Pancreas (tissue), 10 donors: ENCODE data around the gene SLC38A9. TPM values are rescaled to one million over a fixed set of nuclear protein-coding genes. Genes with fewer than 3 reads are reported as not detected.

ENCODE experiments used
- ATAC-seq, 4 donors: fragments of 200-7000 bp; cut with Tn5 transposase; one replicate each; pipeline versions ENCODE4 v1.8.0 to v1.9.1; 2020; ENCODE audit warnings: mild to moderate bottlenecking in 4 of 4, moderate library complexity in 4 of 4
- DNase-seq, 6 donors: peaks; one replicate each; pipeline ENCODE4 v3.0.0-alpha.2; 2020
- FAIRE-seq: peaks from 2 replicates; lab custom pipeline; 2012; peaks lifted over from hg19 to GRCh38; lab: Jason Lieb, UNC
- H3K27ac ChIP-seq, 4 donors: fragments of 200-600 bp; sonication (generic); 1 replicate in 3 of 4; 2 replicates in 1 of 4; pipeline versions ENCODE4 v1.5.0 to v1.8.0; 2020
- H3K27me3 ChIP-seq, 4 donors: fragments of 200-600 bp; one replicate each; pipeline ENCODE4 v1.8.0; 2021
- H3K36me3 ChIP-seq, 3 donors: fragments of 200-600 bp; sonication (generic) in 1 of 3; one replicate each; pipeline versions ENCODE4 v1.5.0 to v1.8.0; 2020 to 2021
- H3K4me1 ChIP-seq, 3 donors: fragments of 200-600 bp; one replicate each; pipeline ENCODE4 v1.8.0; 2021
- H3K4me3 ChIP-seq, 4 donors: fragments of 200-600 bp; sonication (generic) in 2 of 4; one replicate each; pipeline versions ENCODE4 v1.5.0 to v1.8.0; 2020 to 2021
- H3K9me3 ChIP-seq, 4 donors: fragments of 200-600 bp; one replicate each; pipeline ENCODE4 v1.8.0; 2021
- WGBS, 2 donors: extraction: QIAGEN DNeasy Blood & Tissue Kit; methylation state at CpG; one replicate each; pipeline ENCODE4 v1.1.7; 2013; 5-methylcytosine and 5-hydroxymethylcytosine counted together
- intact Hi-C, 3 donors: fragments of 100-400 bp; cut with DNase I; formaldehyde crosslinking; loops; one replicate each; pipeline versions ENCODE4 v1.11.1 to v1.14.2; 2022
- polyA plus RNA-seq, 2 donors: library from polyadenylated mRNA; stranded (reverse); fragments of 200-250 nt; gene quantifications; one replicate each; pipeline ENCODE4 v1.2.3, GENCODE V29; 2013
- total RNA-seq, 6 donors: library from RNA; stranded (reverse); fragmentation: NEBNext Ultra II Directional in 4 of 6; extraction: Animal tissue kit (Norgen Biotek cat#: 25700) in 4 of 6; gene quantifications; one replicate each; pipeline versions ENCODE4 v1.2.1 to v1.2.4, GENCODE V29; 2021 to 2023
- TF ChIP-seq, protein P1 (sequence below), 4 donors: fragments of 200-600 bp; sonication (generic) in 3 of 4; IDR thresholded peaks; one replicate each; pipeline versions ENCODE4 v1.5.0 to v1.8.0; 2021; ENCODE audit warnings: antibody characterized with exemption in 4 of 4
- donor health status: healthy with polysubstance abuse.
- donor health status: DM: no; HTN: no; CAD: no; lungs with moderate emphysema.
- donor health status: DM: no; HTN: no; CAD: no.
- donor health status: control.
- donor health status: control.
- donor health status: Bipolar disorder and iron deficiency.
- donor health status: DM: yes; HTN: yes; CAD: no.
- donor health status: DM: no; HTN: no; CAD: no.
- donor health status: DM: no; HTN: no; CAD: no.
- donor health status: DM: yes; HTN: yes; CAD: no.

Gene SLC38A9
- total and polyA plus RNA-seq, 8 donors, result 9.7 to 27.1 (median 18.7) TPM

DNA sequence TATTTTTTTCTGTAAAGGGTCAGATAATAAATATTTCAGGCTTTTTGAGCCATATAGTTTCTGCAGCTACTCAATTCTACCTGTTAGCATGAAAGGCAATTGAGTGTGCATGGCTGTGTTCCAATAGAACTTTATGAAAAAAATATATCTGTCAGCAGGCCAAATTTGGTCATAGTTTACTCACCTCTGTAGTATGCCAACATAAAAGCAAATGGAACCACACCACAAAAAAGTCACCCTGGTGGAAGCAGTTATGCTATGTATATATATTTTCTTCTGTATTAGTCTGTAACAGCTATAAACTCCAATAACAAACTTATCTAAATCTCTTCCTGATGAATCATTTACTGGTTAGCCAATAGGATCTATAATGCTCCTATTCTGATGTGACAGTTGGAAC, 3.4 kb downstream of the SLC38A9 start:
- TF ChIP-seq, protein P1, sequence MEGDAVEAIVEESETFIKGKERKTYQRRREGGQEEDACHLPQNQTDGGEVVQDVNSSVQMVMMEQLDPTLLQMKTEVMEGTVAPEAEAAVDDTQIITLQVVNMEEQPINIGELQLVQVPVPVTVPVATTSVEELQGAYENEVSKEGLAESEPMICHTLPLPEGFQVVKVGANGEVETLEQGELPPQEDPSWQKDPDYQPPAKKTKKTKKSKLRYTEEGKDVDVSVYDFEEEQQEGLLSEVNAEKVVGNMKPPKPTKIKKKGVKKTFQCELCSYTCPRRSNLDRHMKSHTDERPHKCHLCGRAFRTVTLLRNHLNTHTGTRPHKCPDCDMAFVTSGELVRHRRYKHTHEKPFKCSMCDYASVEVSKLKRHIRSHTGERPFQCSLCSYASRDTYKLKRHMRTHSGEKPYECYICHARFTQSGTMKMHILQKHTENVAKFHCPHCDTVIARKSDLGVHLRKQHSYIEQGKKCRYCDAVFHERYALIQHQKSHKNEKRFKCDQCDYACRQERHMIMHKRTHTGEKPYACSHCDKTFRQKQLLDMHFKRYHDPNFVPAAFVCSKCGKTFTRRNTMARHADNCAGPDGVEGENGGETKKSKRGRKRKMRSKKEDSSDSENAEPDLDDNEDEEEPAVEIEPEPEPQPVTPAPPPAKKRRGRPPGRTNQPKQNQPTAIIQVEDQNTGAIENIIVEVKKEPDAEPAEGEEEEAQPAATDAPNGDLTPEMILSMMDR (IDR thresholded peaks at IDR 0.05), result no peak
- FAIRE-seq (no peak), ATAC-seq (peak in 2 of 4 donors; percentile 1 to 11), DNase-seq (peak in 2 of 6 donors; percentile 20 to 56)
- peaks cover 0 to 13% (median 12%) of the 10 kb centered on the region in 3 donors for H3K4me1 ChIP-seq
- no peaks in the 10 kb centered on the region for H3K9me3 ChIP-seq
- no peak overlapping the region for H3K27ac ChIP-seq
- intact Hi-C loops, result no loop called here
- no peaks in the 10 kb centered on the region for H3K27me3 ChIP-seq
- H3K4me3 ChIP-seq, result no peak overlapping the region
- H3K36me3 ChIP-seq, result no peaks in the 10 kb centered on the region

DNA sequence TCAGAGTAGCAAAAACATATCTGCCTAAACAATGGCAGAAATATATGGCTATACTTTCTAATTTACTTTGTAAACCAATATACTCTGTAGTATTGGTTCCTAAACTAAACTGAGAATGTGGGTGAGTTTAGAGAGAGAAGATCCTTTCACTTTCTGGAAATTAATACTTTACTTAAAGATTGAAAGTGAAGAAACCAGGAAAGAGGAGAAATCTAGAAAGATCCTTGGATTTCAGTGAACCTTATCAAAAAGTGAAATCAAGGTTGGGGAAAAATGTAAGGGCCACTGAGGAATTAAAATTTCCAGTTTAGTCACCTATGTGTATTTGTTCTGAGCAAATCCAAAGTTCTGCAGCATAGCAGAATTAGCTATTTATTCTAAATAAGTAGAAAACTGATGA, 5.9 kb downstream of the SLC38A9 start:
- FAIRE-seq (no peak), DNase-seq (no peak), ATAC-seq (no peak)
- Histone ChIP-seq H3K27me3 (no peaks in the 10 kb centered on the region), H3K27ac (no peak overlapping the region), H3K4me1 (peaks cover 0 to 13% (median 12%) of the 10 kb centered on the region in 3 donors), H3K36me3 (no peaks in the 10 kb centered on the region), H3K9me3 (no peaks in the 10 kb centered on the region), H3K4me3 (no peak overlapping the region)
- TF ChIP-seq, protein P1 (IDR thresholded peaks at IDR 0.05), result no peak
- intact Hi-C loops, result no loop called here

DNA sequence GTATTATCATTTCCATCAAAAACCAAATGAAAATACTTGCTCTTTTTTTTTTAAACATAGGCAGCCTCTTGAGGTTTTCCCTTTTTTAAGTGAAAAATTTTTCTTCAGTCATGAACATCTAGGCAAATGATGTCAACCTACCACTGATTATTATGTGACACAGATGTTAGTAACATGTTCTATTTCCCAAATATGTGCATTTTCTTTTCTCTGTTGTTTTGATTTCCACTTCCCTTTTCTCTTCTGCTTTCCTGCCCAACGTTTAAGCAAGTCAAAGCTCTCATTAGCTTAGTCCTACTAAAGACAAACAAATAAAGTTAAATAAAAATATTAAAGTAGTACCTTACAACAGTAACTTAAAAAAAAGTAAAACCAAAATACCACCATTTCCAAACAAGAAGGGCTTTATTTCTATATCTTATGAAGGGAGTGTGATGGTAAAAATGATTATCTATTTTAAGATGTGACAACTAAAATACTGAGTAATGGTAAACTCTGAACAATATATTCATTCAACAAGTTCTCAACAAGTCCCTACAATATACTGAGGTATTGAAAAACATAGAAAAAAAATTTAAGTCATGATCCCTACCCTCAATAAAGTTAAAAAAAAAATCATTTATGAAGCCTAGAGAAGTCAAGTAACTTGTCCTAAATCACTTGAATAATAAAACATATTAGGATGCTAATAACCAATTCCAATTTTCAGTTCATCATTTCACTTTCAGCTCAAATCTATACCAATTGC, 9.4 kb downstream of the SLC38A9 start:
- Histone ChIP-seq H3K27me3 (no peaks in the 10 kb centered on the region), H3K4me3 (no peak overlapping the region), H3K4me1 (peaks cover 0 to 3% (median 0%) of the 10 kb centered on the region in 3 donors), H3K9me3 (no peaks in the 10 kb centered on the region), H3K27ac (no peak overlapping the region), H3K36me3 (no peaks in the 10 kb centered on the region)
- TF ChIP-seq, protein P1 (IDR thresholded peaks at IDR 0.05), result no peak
- FAIRE-seq, result peak; percentile 45
- ATAC-seq, result no peak
- intact Hi-C loops, result no loop called here
- no peak for DNase-seq
- WGBS, 2 donors, result 45 to 59% methylated on average over 1 of the region's 1 CpG

DNA sequence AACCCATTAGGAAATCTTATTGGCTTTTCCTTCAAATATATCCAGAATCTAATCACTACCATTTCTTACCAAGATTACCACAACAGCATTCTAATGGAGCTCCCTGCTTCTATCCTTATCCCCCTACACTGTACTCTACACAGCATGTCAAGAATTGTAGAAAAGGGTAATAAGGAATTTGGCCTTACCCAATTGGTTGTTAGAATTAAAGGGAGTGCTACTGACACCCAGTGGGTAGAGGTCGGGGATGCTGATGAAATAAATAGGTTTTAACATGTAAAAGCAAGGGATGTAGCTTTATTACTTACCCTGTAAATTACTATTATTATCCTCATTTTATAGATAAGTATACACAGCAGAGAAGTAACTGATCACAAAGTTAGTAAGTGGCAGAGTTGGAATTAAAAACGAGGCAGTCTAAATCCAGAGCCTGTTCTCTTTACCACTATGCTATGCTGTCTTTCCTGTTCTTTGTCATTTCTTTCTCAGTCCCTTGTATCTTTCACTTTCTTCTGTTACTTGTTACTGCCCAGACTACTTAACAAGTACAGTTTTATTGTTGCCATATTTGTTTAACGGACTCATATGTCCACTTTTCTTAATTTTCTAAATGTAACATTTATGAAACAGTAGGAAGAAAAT, 10.5 kb downstream of the SLC38A9 start:
- Histone ChIP-seq H3K9me3 (no peaks in the 10 kb centered on the region), H3K4me1 (peaks cover 0 to 3% (median 0%) of the 10 kb centered on the region in 3 donors), H3K27me3 (no peaks in the 10 kb centered on the region), H3K4me3 (no peak overlapping the region), H3K27ac (no peak overlapping the region), H3K36me3 (no peaks in the 10 kb centered on the region)
- TF ChIP-seq, protein P1 (IDR thresholded peaks at IDR 0.05), result no peak
- intact Hi-C loops, result no loop called here
- FAIRE-seq, result no peak
- 90 to 93% methylated on average over 3 of the region's 3 CpGs for WGBS, 2 donors
- no peak for DNase-seq
- ATAC-seq, result no peak

DNA sequence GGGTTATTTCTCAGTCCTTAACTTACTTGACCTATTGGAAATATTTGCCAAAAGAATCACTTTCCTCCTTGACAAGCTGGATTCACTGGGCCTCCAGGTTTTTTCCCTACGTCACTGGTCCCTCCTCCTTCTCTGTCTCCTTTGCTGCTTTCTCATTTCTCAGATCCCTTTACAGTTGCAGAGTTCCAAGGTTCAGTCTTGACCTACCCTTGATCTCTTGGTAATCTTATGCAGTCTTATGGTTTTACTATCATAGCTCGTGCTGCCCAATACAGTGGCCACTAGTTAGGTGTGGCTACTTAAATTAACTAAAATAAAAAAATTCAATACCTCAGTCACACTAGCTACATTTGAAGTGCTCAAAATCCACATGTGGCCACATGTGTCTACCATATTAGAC, 11.4 kb downstream of the SLC38A9 start:
- TF ChIP-seq, protein P1 (IDR thresholded peaks at IDR 0.05), result no peak
- no peak overlapping the region for H3K4me3 ChIP-seq
- WGBS, 2 donors, result 82 to 83% methylated on average over 2 of the region's 2 CpGs
- no peak overlapping the region for H3K27ac ChIP-seq
- DNase-seq (no peak), FAIRE-seq (no peak), ATAC-seq (no peak)
- no peaks in the 10 kb centered on the region for H3K9me3 ChIP-seq
- intact Hi-C loops, result no loop called here
- H3K4me1 ChIP-seq, result peaks cover 0 to 3% (median 0%) of the 10 kb centered on the region in 3 donors
- H3K36me3 ChIP-seq, result no peaks in the 10 kb centered on the region
- H3K27me3 ChIP-seq, result no peaks in the 10 kb centered on the region
